B cell (primary cell): ENCODE measurements around the gene TSSC4. TPM values are rescaled to one million over a fixed set of nuclear protein-coding genes. Genes with fewer than 3 reads are reported as not detected.

Experiments
- ATAC-seq: fragments of 200-7000 bp; cut with Tn5 transposase; one replicate; pipeline ENCODE4 v1.10.0; 2021; ENCODE audit warnings: low read depth, mild to moderate bottlenecking, moderate number of reproducible peaks, moderate library complexity
- CTCF ChIA-PET: fragments of 350-600 bp; sonication (Branson Sonifier 250); formaldehyde crosslinking; loops from one replicate; lab custom pipeline; 2021; ENCODE audit warnings: antibody characterized with exemption, inconsistent platforms; lab: Charles Lee
- POLR2A ChIA-PET: fragments of 350-600 bp; sonication (Branson Sonifier 250); formaldehyde crosslinking; loops from one replicate; lab custom pipeline; 2021; ENCODE audit warnings: antibody characterized with exemption; lab: Charles Lee
- DNase-seq: peaks from one replicate; pipeline ENCODE4 v3.0.0; 2013
- H2AFZ ChIP-seq: 2 replicates; pipeline ENCODE4 v1.6.1; 2012; ENCODE audit warnings: mild to moderate bottlenecking, low read depth, low read length; ENCODE audit not compliant: insufficient read depth, poor library complexity, severe bottlenecking
- H3K27ac ChIP-seq, 2 donors: 1 replicate in 1 of 2; 2 replicates in 1 of 2; pipeline ENCODE4 v1.5.1; 2012 to 2013; ENCODE audit warnings: low read length in 2 of 2, mild to moderate bottlenecking in 2 of 2, moderate library complexity in 1 of 2
- H3K27me3 ChIP-seq, 4 experiments: fragments of 200-600 bp in 1 of 4; sonication (generic) in 1 of 4; replicated peaks in 1 of 4; 1 replicate in 2 of 4; 2 replicates in 2 of 4; pipeline versions ENCODE4 v1.6.1 to v1.7.0; 2013 to 2016; ENCODE audit warnings: low read length in 3 of 4, mild to moderate bottlenecking in 2 of 4, mixed read lengths in 1 of 4, moderate library complexity in 1 of 4; ENCODE audit not compliant: insufficient read depth in 4 of 4, control insufficient read depth in 3 of 4; ENCODE audit errors: control extremely low read depth in 1 of 4
- H3K36me3 ChIP-seq, 2 experiments: replicated peaks in 1 of 2; 1 replicate in 1 of 2; 2 replicates in 1 of 2; pipeline versions ENCODE4 v1.6.1 to v1.7.1; 2013; ENCODE audit warnings: low read length in 1 of 2; ENCODE audit not compliant: insufficient read depth in 2 of 2, control insufficient read depth in 1 of 2; ENCODE audit errors: control extremely low read depth in 1 of 2, extremely low read depth in 1 of 2
- H3K4me1 ChIP-seq, 2 donors: fragments of 200-600 bp in 1 of 2; sonication (generic) in 1 of 2; 1 replicate in 1 of 2; 2 replicates in 1 of 2; pipeline versions ENCODE4 v1.5.1 to v1.6.1; 2013 to 2017; ENCODE audit warnings: low read length in 2 of 2; ENCODE audit not compliant: control insufficient read depth in 2 of 2, insufficient read depth in 2 of 2
- H3K4me2 ChIP-seq: replicated peaks from 2 replicates; pipeline ENCODE3; 2012; ENCODE audit warnings: mild to moderate bottlenecking, low read depth, low read length; ENCODE audit not compliant: poor library complexity, severe bottlenecking
- H3K4me3 ChIP-seq, 5 experiments: fragments of 200-600 bp in 1 of 5; sonication (generic) in 1 of 5; 1 replicate in 3 of 5; 2 replicates in 2 of 5; pipeline versions ENCODE4 v1.5.1 to v1.7.0; 2011 to 2016; ENCODE audit warnings: low read length in 4 of 5, mild to moderate bottlenecking in 4 of 5, low read depth in 2 of 5, control low read depth in 1 of 5, moderate library complexity in 1 of 5; ENCODE audit not compliant: insufficient read depth in 1 of 5; ENCODE audit errors: control extremely low read depth in 1 of 5, extremely low read depth in 1 of 5
- H3K79me2 ChIP-seq: fragments of 200-600 bp; sonication (generic); one replicate; pipeline ENCODE4 v1.6.0; 2016; ENCODE audit warnings: low read length; ENCODE audit not compliant: control insufficient read depth, insufficient read depth
- H3K9ac ChIP-seq: fragments of 200-600 bp; sonication (generic); 2 replicates; pipeline ENCODE4 v1.6.1; 2017; ENCODE audit warnings: mild to moderate bottlenecking, low read length, moderate library complexity
- H3K9me3 ChIP-seq, 3 donors: one replicate each; pipeline versions ENCODE4 v1.6.1 to v1.7.1; 2013; ENCODE audit warnings: low read length in 2 of 3; ENCODE audit not compliant: control insufficient read depth in 2 of 3, insufficient read depth in 1 of 3; ENCODE audit errors: control extremely low read depth in 1 of 3
- H4K20me1 ChIP-seq: 2 replicates; pipeline ENCODE4 v1.6.0; 2012; ENCODE audit warnings: mild to moderate bottlenecking, low read length; ENCODE audit not compliant: insufficient read depth, control insufficient read depth, poor library complexity, severe bottlenecking
- H3K27ac Mint-ChIP-seq: one replicate; pipeline ENCODE4 v1.8.0; 2021; ENCODE audit warnings: mixed read lengths
- H3K27me3 Mint-ChIP-seq: one replicate; pipeline ENCODE4 v1.8.0; 2021; ENCODE audit warnings: mixed read lengths
- H3K4me1 Mint-ChIP-seq: one replicate; pipeline ENCODE4 v1.8.0; 2021; ENCODE audit warnings: mixed read lengths
- H3K4me3 Mint-ChIP-seq: one replicate; pipeline ENCODE4 v1.8.0; 2021; ENCODE audit warnings: mixed read lengths
- H3K9me3 Mint-ChIP-seq: one replicate; pipeline ENCODE4 v1.8.0; 2022; ENCODE audit warnings: mixed read lengths; ENCODE audit not compliant: insufficient read depth
- EZH2 ChIP-seq: IDR thresholded peaks from 2 replicates; pipeline ENCODE4 v1.6.1; 2012; ENCODE audit warnings: borderline replicate concordance, low read depth, mild to moderate bottlenecking, moderate library complexity, low read length; ENCODE audit not compliant: insufficient read depth, poor library complexity, severe bottlenecking
- WGBS: methylation state at CpG from one replicate; pipeline ENCODE4 v1.1.5; 2013; ENCODE audit warnings: missing lambda C conversion rate; ENCODE audit not compliant: insufficient coverage; 5-methylcytosine and 5-hydroxymethylcytosine counted together
- intact Hi-C: fragments of 100-400 bp; cut with micrococcal nuclease; formaldehyde crosslinking; loops from one replicate; pipeline ENCODE4 v1.10.0; 2022
- polyA plus RNA-seq: library from polyadenylated mRNA; depleted of rRNA; stranded (reverse); fragments of >200 nt; gene quantifications from 2 replicates; pipeline ENCODE4 v1.2.3, GENCODE V29; 2012
- total RNA-seq, 2 donors: library from RNA; stranded (reverse); fragments of 120-200 nt in 1 of 2; gene quantifications; 1 replicate in 1 of 2; 2 replicates in 1 of 2; pipeline versions ENCODE4 v1.2.3 to v1.2.4, GENCODE V29; 2013 to 2022
- TF ChIP-seq, protein P1 (sequence below): fragments of 200-600 bp; IDR thresholded peaks from one replicate; pipeline ENCODE4 v1.8.0; 2022; ENCODE audit warnings: antibody characterized with exemption, mild to moderate bottlenecking

TSSC4 gene
- total and polyA plus RNA-seq, 2 donors (not counting 1 experiment from before 2014, with no cell fraction given), result 49.4 to 57.5 TPM

DNA sequence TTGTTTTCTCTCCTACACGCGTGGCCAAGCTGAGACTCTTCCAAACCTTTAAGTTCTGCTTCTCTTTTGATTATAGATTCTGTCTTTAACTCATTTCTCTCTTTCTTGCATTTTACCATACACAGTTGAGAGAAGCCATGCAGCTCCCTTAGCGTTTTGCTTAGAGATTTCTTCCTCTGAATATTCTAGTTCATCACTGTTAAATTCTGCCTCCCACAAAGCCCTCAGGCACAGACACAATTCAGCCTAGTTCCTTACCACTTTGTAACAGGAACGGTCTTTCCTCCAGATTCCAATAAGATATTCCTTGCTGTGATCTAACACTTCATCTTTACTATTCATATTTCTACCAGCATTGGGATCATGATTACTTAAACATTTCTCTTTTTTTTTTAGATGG is 48.1 kb upstream of the TSSC4 start:
- CTCF ChIA-PET, result no interaction called here
- no peak overlapping the region for H3K27ac Mint-ChIP-seq
- no peaks in the 10 kb centered on the region for H3K79me2 ChIP-seq
- peaks cover 5% of the 10 kb centered on the region for H3K9me3 Mint-ChIP-seq
- TF ChIP-seq, protein P1, sequence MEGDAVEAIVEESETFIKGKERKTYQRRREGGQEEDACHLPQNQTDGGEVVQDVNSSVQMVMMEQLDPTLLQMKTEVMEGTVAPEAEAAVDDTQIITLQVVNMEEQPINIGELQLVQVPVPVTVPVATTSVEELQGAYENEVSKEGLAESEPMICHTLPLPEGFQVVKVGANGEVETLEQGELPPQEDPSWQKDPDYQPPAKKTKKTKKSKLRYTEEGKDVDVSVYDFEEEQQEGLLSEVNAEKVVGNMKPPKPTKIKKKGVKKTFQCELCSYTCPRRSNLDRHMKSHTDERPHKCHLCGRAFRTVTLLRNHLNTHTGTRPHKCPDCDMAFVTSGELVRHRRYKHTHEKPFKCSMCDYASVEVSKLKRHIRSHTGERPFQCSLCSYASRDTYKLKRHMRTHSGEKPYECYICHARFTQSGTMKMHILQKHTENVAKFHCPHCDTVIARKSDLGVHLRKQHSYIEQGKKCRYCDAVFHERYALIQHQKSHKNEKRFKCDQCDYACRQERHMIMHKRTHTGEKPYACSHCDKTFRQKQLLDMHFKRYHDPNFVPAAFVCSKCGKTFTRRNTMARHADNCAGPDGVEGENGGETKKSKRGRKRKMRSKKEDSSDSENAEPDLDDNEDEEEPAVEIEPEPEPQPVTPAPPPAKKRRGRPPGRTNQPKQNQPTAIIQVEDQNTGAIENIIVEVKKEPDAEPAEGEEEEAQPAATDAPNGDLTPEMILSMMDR, result no peak
- TF ChIP-seq EZH2, result no peak
- no peak overlapping the region for H3K4me3 Mint-ChIP-seq
- H4K20me1 ChIP-seq, result no peaks in the 10 kb centered on the region
- H3K4me1 Mint-ChIP-seq, result no peaks in the 10 kb centered on the region
- WGBS, result 100% methylated on average over 4 of the region's 4 CpGs
- no peak overlapping the region for H3K9ac ChIP-seq
- no peak overlapping the region for H2AFZ ChIP-seq
- no peak overlapping the region for H3K4me3 ChIP-seq
- POLR2A ChIA-PET, result no interaction called here
- H3K9me3 ChIP-seq, result peaks cover 0 to 10% (median 9%) of the 10 kb centered on the region in 3 donors
- no peak for DNase-seq
- no peak overlapping the region for H3K4me2 ChIP-seq
- no peak for ATAC-seq
- intact Hi-C loops, result no loop called here
- no peak overlapping the region for H3K27ac ChIP-seq
- no peaks in the 10 kb centered on the region for H3K36me3 ChIP-seq
- H3K4me1 ChIP-seq, result no peaks in the 10 kb centered on the region
- no peaks in the 10 kb centered on the region for H3K27me3 Mint-ChIP-seq
- H3K27me3 ChIP-seq, result no peaks in the 10 kb centered on the region

DNA sequence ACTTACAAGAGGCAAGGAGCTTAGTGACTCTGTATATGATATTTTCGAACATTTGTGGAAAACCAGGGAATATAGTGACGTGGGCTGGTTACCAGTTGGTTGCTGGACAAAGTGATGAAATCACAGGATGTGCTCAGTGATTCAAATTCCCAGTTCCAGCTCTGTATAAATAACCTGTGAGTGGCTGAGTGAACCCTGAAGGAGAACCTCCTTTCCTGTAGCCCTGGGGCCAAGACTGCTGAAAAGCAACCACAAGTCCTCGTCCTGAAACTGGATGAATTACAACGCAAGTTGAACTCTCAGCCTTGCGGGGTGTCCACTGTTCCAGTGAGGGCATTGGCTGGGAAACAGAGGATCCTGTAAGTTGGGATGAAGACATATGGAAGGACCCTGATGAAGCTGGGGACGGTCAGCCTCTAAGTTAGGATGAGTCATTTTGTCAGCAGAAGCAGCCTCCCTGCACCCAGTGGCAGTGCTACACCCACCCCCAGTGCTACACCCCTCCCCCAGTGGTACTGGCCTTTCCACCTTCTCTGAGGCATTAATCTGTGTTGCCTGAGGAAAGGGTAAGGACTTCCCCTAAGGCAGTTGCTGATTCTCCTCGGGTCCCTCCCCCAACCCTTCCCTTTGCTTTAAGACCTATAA is 45.4 kb upstream of the TSSC4 start:
- intact Hi-C loops, result no loop called here
- CTCF ChIA-PET, result no interaction called here
- Histone ChIP-seq H3K9ac (no peak overlapping the region), H4K20me1 (no peaks in the 10 kb centered on the region), H3K4me3 (no peak overlapping the region), H2AFZ (no peak overlapping the region), H3K79me2 (no peaks in the 10 kb centered on the region), H3K4me2 (no peak overlapping the region), H3K27ac (no peak overlapping the region), H3K4me1 (peaks cover 0 to 5% of the 10 kb centered on the region in 2 donors), H3K9me3 (no peaks in the 10 kb centered on the region), H3K27me3 (no peaks in the 10 kb centered on the region), H3K36me3 (no peaks in the 10 kb centered on the region)
- H3K27ac Mint-ChIP-seq, result no peak overlapping the region
- DNase-seq (no peak), ATAC-seq (no peak)
- no peaks in the 10 kb centered on the region for H3K27me3 Mint-ChIP-seq
- POLR2A ChIA-PET, result no interaction called here
- WGBS, result 83% methylated on average over 6 of the region's 7 CpGs
- no peak overlapping the region for H3K4me3 Mint-ChIP-seq
- H3K4me1 Mint-ChIP-seq, result peaks cover 10% of the 10 kb centered on the region
- TF ChIP-seq, protein P1, result no peak
- TF ChIP-seq EZH2, result no peak
- no peaks in the 10 kb centered on the region for H3K9me3 Mint-ChIP-seq
